GM12878 (cell line): Measurements from ENCODE around the gene HSD11B1.

Source experiments
- ATF7 ChIP-seq: fragments of 450-650 bp; IDR thresholded peaks from 2 replicates; pipeline ENCODE4 v1.6.1; 2016; ENCODE audit warnings: low read depth, mild to moderate bottlenecking
- CTCF ChIP-seq, 3 experiments: IDR thresholded peaks in 2 of 3; conservative IDR thresholded peaks in 1 of 3; 2 replicates each; pipeline ENCODE4 v1.5.1; 2011; ENCODE audit warnings: low read depth in 3 of 3, low read length in 3 of 3, mild to moderate bottlenecking in 3 of 3, control low read depth in 2 of 3, moderate library complexity in 2 of 3, inconsistent platforms in 1 of 3, mixed read lengths in 1 of 3; ENCODE audit not compliant: control insufficient read depth in 2 of 3, insufficient read depth in 1 of 3; ENCODE audit errors: extremely low read depth in 1 of 3
- E2F8 ChIP-seq: fragments of 450-650 bp; IDR thresholded peaks from 2 replicates; pipeline ENCODE4 v1.6.1; 2018; ENCODE audit warnings: mild to moderate bottlenecking, low read depth, moderate library complexity; ENCODE audit not compliant: partially characterized antibody
- ELK1 ChIP-seq: IDR thresholded peaks from 2 replicates; pipeline ENCODE4 v1.6.1; 2012; ENCODE audit warnings: low read depth, low read length, improper control_type of control experiment
- FOXK2 ChIP-seq: fragments of 450-650 bp; IDR thresholded peaks from 2 replicates; pipeline ENCODE4 v1.6.1; 2017; ENCODE audit warnings: mild to moderate bottlenecking, moderate library complexity
- HDAC2 ChIP-seq: fragments of 200-600 bp; sonication (generic); IDR thresholded peaks from 2 replicates; pipeline ENCODE4 v1.6.1; 2017
- POLR2A ChIP-seq: IDR thresholded peaks from 2 replicates; pipeline ENCODE4 v1.6.1; 2011; ENCODE audit warnings: low read depth, mild to moderate bottlenecking, low read length
- POLR2AphosphoS2 ChIP-seq: IDR thresholded peaks from 2 replicates; pipeline ENCODE4 v1.6.1; 2011; ENCODE audit warnings: low read depth, mild to moderate bottlenecking, low read length, improper control_type of control experiment, moderate library complexity

- TF ChIP-seq ELK1 (no peak), HDAC2 (no peak), CTCF (IDR thresholded peaks at IDR 0.05 in 2 of 3, conservative IDR thresholded peaks at IDR 0.05 in 1 of 3; ENCODE audit: control insufficient read depth in 2 of 3, extremely low read depth in 1 of 3, insufficient read depth in 1 of 3, low read depth in 3 of 3, low read length in 3 of 3) (no peak), ATF7 (no peak), E2F8 (no peak), POLR2AphosphoS2 (no peak), FOXK2 (no peak), POLR2A (no peak)
Observed at GRCh38 chr1:209743145-209743482, 38.5 kb downstream of the HSD11B1 start.
